PC-3 (cell line): ENCODE measurements around the gene SRRD. TPM values are rescaled to one million over a fixed set of nuclear protein-coding genes. Genes with fewer than 3 reads are reported as not detected.

Experiments
- ATAC-seq: fragments of 200-7000 bp; cut with Tn5 transposase; 2 replicates; pipeline ENCODE4 v1.9.1; 2020; ENCODE audit warnings: mild to moderate bottlenecking, moderate library complexity
- BruUV-seq: library from RNA; stranded (reverse); fragments of 400-500 nt; replicated peaks from 2 replicates; lab custom pipeline; 2021; lab: Mats Ljungman, UMichigan
- CTCF ChIA-PET: fragments of 300-600 bp; sonication (Branson Sonifier 250); formaldehyde crosslinking; loops from one replicate; lab custom pipeline; 2022; ENCODE audit warnings: antibody characterized with exemption; lab: Charles Lee
- POLR2A ChIA-PET: fragments of 300-600 bp; sonication (Branson Sonifier 250); formaldehyde crosslinking; loops from one replicate; lab custom pipeline; 2022; ENCODE audit warnings: antibody characterized with exemption; ENCODE audit not compliant: unreplicated experiment; lab: Charles Lee
- DNase-seq: peaks from one replicate; pipeline ENCODE4 v3.0.0-alpha.2; 2015
- H2AFZ ChIP-seq: fragments of 300-600 bp; sonication (generic); 2 replicates; pipeline ENCODE4 v1.6.0; 2016; ENCODE audit warnings: antibody characterized with exemption, low read length
- H3F3A ChIP-seq: fragments of 300-600 bp; sonication (generic); one replicate; pipeline ENCODE4 v1.6.0; 2017; ENCODE audit warnings: antibody characterized with exemption, low read length, control low read depth, mild to moderate bottlenecking; ENCODE audit not compliant: unreplicated experiment
- H3K27ac ChIP-seq: fragments of 300-600 bp; sonication (generic); 2 replicates; pipeline ENCODE4 v1.5.1; 2016; ENCODE audit warnings: mild to moderate bottlenecking, low read length
- H3K27me3 ChIP-seq: fragments of 300-600 bp; sonication (generic); 2 replicates; pipeline ENCODE4 v1.6.1; 2016; ENCODE audit warnings: low read length, mixed read lengths
- H3K36me3 ChIP-seq: fragments of 300-600 bp; sonication (generic); 2 replicates; pipeline ENCODE4 v1.6.1; 2016; ENCODE audit warnings: low read depth, mixed run types, low read length, mixed read lengths
- H3K4me1 ChIP-seq: fragments of 300-600 bp; sonication (generic); 2 replicates; pipeline ENCODE4 v1.5.1; 2016; ENCODE audit warnings: low read length; ENCODE audit not compliant: insufficient read depth
- H3K4me2 ChIP-seq: fragments of 300-600 bp; sonication (generic); 2 replicates; pipeline ENCODE4 v1.6.0; 2016; ENCODE audit warnings: low read length
- H3K4me3 ChIP-seq: fragments of 300-600 bp; sonication (generic); 2 replicates; pipeline ENCODE4 v1.5.1; 2016; ENCODE audit warnings: mild to moderate bottlenecking, low read length, mixed read lengths
- H3K79me2 ChIP-seq: fragments of 300-600 bp; sonication (generic); 2 replicates; pipeline ENCODE4 v1.6.1; 2017; ENCODE audit warnings: low read length, mixed read lengths
- H3K9ac ChIP-seq: fragments of 300-600 bp; sonication (generic); 2 replicates; pipeline ENCODE4 v1.6.0; 2016; ENCODE audit warnings: mild to moderate bottlenecking, low read length
- H3K9me2 ChIP-seq: fragments of 300-600 bp; sonication (generic); replicated peaks from 2 replicates; pipeline ENCODE4 v1.6.1; 2016; ENCODE audit warnings: mixed run types, low read length, mixed read lengths
- H3K9me3 ChIP-seq: fragments of 300-600 bp; sonication (generic); 2 replicates; pipeline ENCODE4 v1.6.1; 2016; ENCODE audit warnings: low read length, mixed read lengths
- H4K20me1 ChIP-seq: fragments of 300-600 bp; sonication (generic); 2 replicates; pipeline ENCODE4 v1.6.1; 2016; ENCODE audit warnings: low read length, mixed read lengths
- CTCF ChIP-seq: fragments of 300-600 bp; sonication (generic); conservative IDR thresholded peaks from 2 replicates; pipeline ENCODE4 v1.5.1; 2017; ENCODE audit warnings: antibody characterized with exemption, low read depth, mild to moderate bottlenecking, low read length
- EZH2 ChIP-seq: fragments of 300-600 bp; sonication (generic); IDR thresholded peaks from one replicate; pipeline ENCODE4 v1.6.1; 2017; ENCODE audit warnings: antibody characterized with exemption, mild to moderate bottlenecking, low read length; ENCODE audit not compliant: unreplicated experiment
- EZH2phosphoT487 ChIP-seq: fragments of 300-600 bp; sonication (generic); IDR thresholded peaks from 2 replicates; pipeline ENCODE4 v1.6.1; 2018; ENCODE audit warnings: mild to moderate bottlenecking, antibody characterized with exemption, low read length, borderline replicate concordance
- intact Hi-C: fragments of 100-400 bp; cut with micrococcal nuclease; formaldehyde crosslinking; loops from 2 replicates; pipeline ENCODE4 v1.9.0; 2023
- total RNA-seq: library from RNA; depleted of rRNA; stranded (reverse); fragments of >200 nt; gene quantifications from 2 replicates; pipeline ENCODE4 v1.2.3, GENCODE V29; 2014

SRRD gene
- total RNA-seq, 1 experiment from 2014 or later, result 17.6 TPM

- no peak for ATAC-seq
- no peak for DNase-seq
- Histone ChIP-seq H3K9ac (no peak overlapping the region), H3F3A (no peaks in the 10 kb centered on the region), H3K27ac (no peak overlapping the region), H2AFZ (no peak overlapping the region), H3K79me2 (no peaks in the 10 kb centered on the region), H3K4me3 (no peak overlapping the region), H3K9me3 (no peaks in the 10 kb centered on the region), H3K4me1 (peaks cover 7% of the 10 kb centered on the region), H4K20me1 (no peaks in the 10 kb centered on the region), H3K27me3 (no peaks in the 10 kb centered on the region), H3K4me2 (no peak overlapping the region), H3K9me2 (no peaks in the 10 kb centered on the region), H3K36me3 (peaks cover 13% of the 10 kb centered on the region; the same call in 1 of the 2 replicates)
- ChIA-PET POLR2A (no interaction called here), CTCF (interaction anchor here (0.7 kb wide), 1 partner anchor 102 kb away, joined by 3 read pairs; no protein-coding TSS in a partner anchor)
- no TSS peak for BruUV-seq
- TF ChIP-seq EZH2, result no peak
- no peak for TF ChIP-seq EZH2phosphoT487
- no peak for TF ChIP-seq CTCF
- intact Hi-C loops, result no loop called here
These were observed 17.5 kb upstream of the SRRD start for GRCh38 chr22:26466196-26466595.

DNA sequence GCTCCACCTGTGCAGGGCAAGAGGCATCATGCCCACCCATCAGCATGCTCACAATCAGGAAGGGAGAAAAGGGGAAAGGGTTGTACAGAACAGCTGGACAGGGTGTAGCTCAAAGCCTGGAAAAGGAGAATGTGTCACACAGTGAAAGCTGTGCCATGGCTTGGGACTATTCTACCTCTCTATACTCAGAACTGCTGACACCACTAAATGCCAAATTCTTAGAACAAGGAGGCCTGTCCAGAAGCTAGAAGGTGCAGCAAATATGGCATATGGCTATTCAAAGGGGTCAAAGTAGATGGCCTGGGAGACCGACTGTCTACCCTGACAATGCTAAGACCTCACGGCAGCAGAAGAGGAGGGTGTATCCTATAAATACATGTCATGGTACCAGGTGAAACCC is 12.9 kb upstream of the SRRD start:
- Histone ChIP-seq H2AFZ (no peak overlapping the region), H3F3A (peaks cover 4% of the 10 kb centered on the region), H3K79me2 (peaks cover 5% of the 10 kb centered on the region; the same call in 1 of the 2 replicates), H3K4me3 (no peak overlapping the region), H3K4me1 (peaks cover 35% of the 10 kb centered on the region), H4K20me1 (no peaks in the 10 kb centered on the region), H3K27me3 (no peaks in the 10 kb centered on the region), H3K9me3 (no peaks in the 10 kb centered on the region), H3K9ac (no peak overlapping the region), H3K9me2 (no peaks in the 10 kb centered on the region), H3K36me3 (peaks cover 15% of the 10 kb centered on the region), H3K27ac (peak overlapping the region; percentile 63), H3K4me2 (peak overlapping the region; percentile 14; the same call in 1 of the 2 replicates)
- DNase-seq (no peak), ATAC-seq (no peak)
- BruUV-seq, result no TSS peak
- no peak for TF ChIP-seq EZH2phosphoT487
- no peak for TF ChIP-seq CTCF
- no peak for TF ChIP-seq EZH2
- POLR2A ChIA-PET, result no interaction called here
- CTCF ChIA-PET, result no interaction called here
- intact Hi-C loops, result no loop called here

DNA sequence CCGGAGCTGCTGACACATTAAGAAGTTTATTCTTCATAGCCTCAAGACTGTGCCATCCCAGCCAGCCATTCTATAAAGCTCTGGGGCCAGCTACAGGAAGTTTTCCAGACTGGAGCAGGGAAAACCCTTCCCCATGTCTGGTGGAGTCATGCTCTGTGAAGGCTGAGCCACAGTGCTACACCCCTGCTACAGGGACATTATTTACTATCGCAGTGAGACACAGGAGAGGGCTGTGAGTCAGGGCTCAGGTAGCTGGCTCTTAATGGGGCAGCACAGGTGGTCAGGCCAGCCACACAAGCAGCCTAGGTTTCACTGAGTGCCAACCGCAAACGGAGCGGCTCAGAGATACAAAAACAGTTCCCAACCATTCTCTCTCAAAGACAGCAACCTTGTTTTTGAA is 12.2 kb upstream of the SRRD start:
- Histone ChIP-seq H3K4me2 (peak overlapping the region; percentile 65), H3K9me3 (no peaks in the 10 kb centered on the region), H3K4me1 (peaks cover 35% of the 10 kb centered on the region), H3K27ac (peak overlapping the region; percentile 77), H3F3A (peaks cover 4% of the 10 kb centered on the region), H4K20me1 (no peaks in the 10 kb centered on the region), H3K79me2 (peaks cover 5% of the 10 kb centered on the region; the same call in 1 of the 2 replicates), H2AFZ (no peak overlapping the region), H3K36me3 (peaks cover 15% of the 10 kb centered on the region), H3K9ac (no peak overlapping the region), H3K4me3 (0 out of 2 replicates have a peak overlapping the region, but pooled peaks have one; percentile 30), H3K27me3 (no peaks in the 10 kb centered on the region), H3K9me2 (no peaks in the 10 kb centered on the region)
- no TSS peak for BruUV-seq
- TF ChIP-seq CTCF (no peak), EZH2 (no peak), EZH2phosphoT487 (no peak)
- ChIA-PET POLR2A (no interaction called here), CTCF (interaction anchor here (0.6 kb wide), 1 partner anchor 103 kb away, joined by 3 read pairs; no protein-coding TSS in a partner anchor)
- peak; percentile 92 for DNase-seq
- ATAC-seq, result peak; percentile 100
- intact Hi-C loops, result no loop called here
